MM.1S (cell line): ENCODE results near the gene SPTSSB.

Experiments used
- EZH2 ChIP-seq: fragments of 300-600 bp; sonication (generic); optimal IDR thresholded peaks from 2 replicates; pipeline ENCODE3; 2017; ENCODE audit warnings: low read depth, mild to moderate bottlenecking, antibody characterized with exemption, low read length, mixed read lengths
- EZH2phosphoT487 ChIP-seq: fragments of 300-600 bp; sonication (generic); IDR thresholded peaks from 2 replicates; pipeline ENCODE4 v1.6.1; 2018; ENCODE audit warnings: antibody characterized with exemption, low read length
- TF ChIP-seq, protein P1 (sequence below): fragments of 300-600 bp; sonication (generic); IDR thresholded peaks from 2 replicates; pipeline ENCODE4 v1.5.1; 2016; ENCODE audit warnings: antibody characterized with exemption, low read length, mixed read lengths

DNA sequence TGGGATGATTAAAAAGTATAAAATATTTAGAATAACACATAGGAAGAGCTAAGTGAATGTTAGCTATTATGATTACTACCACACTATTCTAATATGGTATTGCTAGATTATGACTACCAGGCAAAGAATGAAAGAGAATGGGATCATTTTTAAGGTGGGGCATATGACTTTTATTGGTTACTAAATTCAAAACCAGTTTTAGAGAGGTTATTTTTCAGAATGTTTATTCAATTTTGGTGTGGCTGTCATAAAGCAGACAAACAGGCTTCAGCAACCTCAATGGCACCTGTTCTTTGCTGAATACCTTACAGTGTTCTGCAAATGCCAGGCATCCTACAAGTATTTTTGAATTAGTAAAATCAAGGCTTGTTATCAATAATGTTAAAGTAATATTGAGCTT is 12.8 kb downstream of the SPTSSB start:
- TF ChIP-seq, protein P1, sequence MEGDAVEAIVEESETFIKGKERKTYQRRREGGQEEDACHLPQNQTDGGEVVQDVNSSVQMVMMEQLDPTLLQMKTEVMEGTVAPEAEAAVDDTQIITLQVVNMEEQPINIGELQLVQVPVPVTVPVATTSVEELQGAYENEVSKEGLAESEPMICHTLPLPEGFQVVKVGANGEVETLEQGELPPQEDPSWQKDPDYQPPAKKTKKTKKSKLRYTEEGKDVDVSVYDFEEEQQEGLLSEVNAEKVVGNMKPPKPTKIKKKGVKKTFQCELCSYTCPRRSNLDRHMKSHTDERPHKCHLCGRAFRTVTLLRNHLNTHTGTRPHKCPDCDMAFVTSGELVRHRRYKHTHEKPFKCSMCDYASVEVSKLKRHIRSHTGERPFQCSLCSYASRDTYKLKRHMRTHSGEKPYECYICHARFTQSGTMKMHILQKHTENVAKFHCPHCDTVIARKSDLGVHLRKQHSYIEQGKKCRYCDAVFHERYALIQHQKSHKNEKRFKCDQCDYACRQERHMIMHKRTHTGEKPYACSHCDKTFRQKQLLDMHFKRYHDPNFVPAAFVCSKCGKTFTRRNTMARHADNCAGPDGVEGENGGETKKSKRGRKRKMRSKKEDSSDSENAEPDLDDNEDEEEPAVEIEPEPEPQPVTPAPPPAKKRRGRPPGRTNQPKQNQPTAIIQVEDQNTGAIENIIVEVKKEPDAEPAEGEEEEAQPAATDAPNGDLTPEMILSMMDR: no peak
- no peak for TF ChIP-seq EZH2
- no peak for TF ChIP-seq EZH2phosphoT487
